Panc1 (cell line): ENCODE results near the gene IGFBP7. TPM values are rescaled to one million over a fixed set of nuclear protein-coding genes. Genes with fewer than 3 reads are reported as not detected.

Source experiments
- ATAC-seq: fragments of 200-7000 bp; cut with Tn5 transposase; 2 replicates; pipeline ENCODE4 v1.9.1; 2020; ENCODE audit warnings: mild to moderate bottlenecking, moderate library complexity
- BruUV-seq: library from RNA; stranded (reverse); fragments of 400-500 nt; replicated peaks from 2 replicates; lab custom pipeline; 2021; lab: Mats Ljungman, UMichigan
- CTCF ChIA-PET: fragments of 300-600 bp; sonication (Branson Sonifier 250); formaldehyde crosslinking; loops from one replicate; lab custom pipeline; 2022; ENCODE audit warnings: antibody characterized with exemption; lab: Charles Lee
- POLR2A ChIA-PET: fragments of 300-600 bp; sonication (Branson Sonifier 250); formaldehyde crosslinking; loops from one replicate; lab custom pipeline; 2022; ENCODE audit warnings: antibody characterized with exemption; lab: Charles Lee
- DNase-seq: peaks from one replicate; pipeline ENCODE4 v3.0.0-alpha.2; 2010; ENCODE audit warnings: low read depth, low spot score
- H3K27ac ChIP-seq: 2 replicates; pipeline ENCODE4 v1.5.1; 2011; ENCODE audit warnings: mild to moderate bottlenecking, low read length, inconsistent platforms
- H3K27me3 ChIP-seq: fragments of 200-500 bp; sonication (Bioruptor generic); 2 replicates; pipeline ENCODE4 v1.6.0; 2014; ENCODE audit warnings: low read length, inconsistent platforms; ENCODE audit not compliant: control insufficient read depth, insufficient read depth
- H3K36me3 ChIP-seq: fragments of 200-500 bp; sonication (Bioruptor generic); 2 replicates; pipeline ENCODE4 v1.5.1; 2014; ENCODE audit warnings: inconsistent platforms, mild to moderate bottlenecking, low read length, moderate library complexity; ENCODE audit not compliant: control insufficient read depth, insufficient read depth
- H3K4me1 ChIP-seq: 2 replicates; pipeline ENCODE4 v1.5.1; 2011; ENCODE audit warnings: inconsistent platforms, mild to moderate bottlenecking, low read length, moderate library complexity; ENCODE audit not compliant: control insufficient read depth, insufficient read depth
- H3K4me3 ChIP-seq, 2 experiments: 2 replicates each; pipeline ENCODE4 v1.5.1; 2011 to 2012; ENCODE audit warnings: low read depth in 2 of 2, low read length in 2 of 2, mild to moderate bottlenecking in 2 of 2, inconsistent platforms in 1 of 2, moderate library complexity in 1 of 2
- H3K9me3 ChIP-seq: fragments of 200-500 bp; sonication (Bioruptor generic); 2 replicates; pipeline ENCODE4 v1.5.1; 2014; ENCODE audit warnings: low read depth, mild to moderate bottlenecking, inconsistent platforms, low read length, moderate library complexity; ENCODE audit not compliant: control insufficient read depth, insufficient read depth
- CTCF ChIP-seq: fragments of 450-650 bp; IDR thresholded peaks from 2 replicates; pipeline ENCODE4 v1.5.1; 2017; ENCODE audit warnings: mild to moderate bottlenecking
- POLR2AphosphoS5 ChIP-seq: IDR thresholded peaks from 2 replicates; pipeline ENCODE4 v1.6.1; 2012; ENCODE audit warnings: mild to moderate bottlenecking, low read depth, low read length, moderate library complexity
- SIN3A ChIP-seq: IDR thresholded peaks from 2 replicates; pipeline ENCODE4 v1.6.1; 2012; ENCODE audit warnings: low read depth, mild to moderate bottlenecking, low read length, moderate library complexity, borderline replicate concordance; ENCODE audit not compliant: insufficient read depth
- TCF7L2 ChIP-seq: IDR thresholded peaks from 2 replicates; pipeline ENCODE4 v1.6.1; 2011; ENCODE audit warnings: mild to moderate bottlenecking, low read depth, low read length, inconsistent platforms
- in situ Hi-C: cut with HindIII; loops from 2 replicates; pipeline ENCODE4 v1.10.0; 2016; ENCODE audit warnings: low sequenced_read_pairs, low pct_unique_long_range_greater_than_20kb
- intact Hi-C: fragments of 100-400 bp; cut with micrococcal nuclease; formaldehyde crosslinking; loops from one replicate; pipeline ENCODE4 v1.10.0; 2022; ENCODE audit not compliant: unreplicated experiment
- total RNA-seq: library from RNA; stranded (reverse); gene quantifications from one replicate; pipeline ENCODE4 v1.2.1, GENCODE V29; 2021; ENCODE audit not compliant: unreplicated experiment
- TF ChIP-seq, protein P1 (sequence below), 2 experiments: IDR thresholded peaks; 2 replicates each; pipeline ENCODE4 v1.6.1; 2011 to 2012; ENCODE audit warnings: low read depth in 2 of 2, control low read depth in 1 of 2, low read length in 1 of 2, mild to moderate bottlenecking in 1 of 2, moderate library complexity in 1 of 2; ENCODE audit not compliant: insufficient read depth in 1 of 2

IGFBP7 gene
- total RNA-seq, 1 experiment from 2014 or later, result 9.5 TPM

DNA sequence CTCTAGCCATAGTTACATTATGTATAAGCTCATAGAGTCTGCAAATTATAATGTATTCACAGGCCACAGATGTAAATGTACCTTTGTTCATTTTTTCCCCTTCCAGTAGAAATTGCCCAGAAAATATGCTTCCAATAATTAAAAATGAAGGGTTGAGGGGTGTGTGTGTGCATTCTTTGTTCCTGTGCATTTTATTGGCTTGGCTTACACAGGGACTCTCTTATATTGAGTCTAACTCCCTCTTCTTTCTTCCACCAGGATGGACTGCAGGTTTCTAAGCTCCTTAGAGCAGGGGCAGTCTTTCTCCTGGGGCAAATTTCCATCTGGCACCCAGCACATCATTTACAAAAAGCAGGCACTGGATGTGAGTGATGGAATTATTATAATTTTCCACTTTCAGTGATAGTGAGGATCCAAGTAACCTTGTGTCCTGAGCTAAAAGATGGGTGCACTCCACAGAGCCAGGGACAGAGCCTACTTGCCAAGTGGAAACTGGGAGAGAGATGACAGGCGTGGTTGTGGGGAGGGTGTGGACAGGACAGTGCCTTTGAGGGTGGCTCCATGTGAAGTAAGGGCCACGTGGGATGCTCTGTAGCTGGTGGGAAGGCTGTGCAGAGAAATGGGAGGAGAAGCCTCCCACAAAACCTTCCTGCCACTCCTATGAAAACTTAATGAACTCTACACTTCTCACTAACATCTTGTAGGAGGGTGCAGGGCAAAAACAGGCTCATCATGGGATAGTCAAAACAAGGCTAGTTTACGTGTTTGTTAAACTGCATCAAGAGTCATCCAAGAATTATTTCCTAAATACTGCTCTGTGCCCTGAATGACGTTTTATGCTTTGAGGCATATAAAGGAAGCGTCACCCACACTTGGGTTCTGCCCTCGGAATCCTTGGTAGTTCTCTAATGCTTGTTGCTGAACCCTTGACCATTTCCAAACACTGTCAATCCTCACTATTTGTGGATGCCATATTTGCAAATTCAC, 16.0 kb downstream of the IGFBP7 start:
- Histone ChIP-seq H3K36me3 (no peaks in the 10 kb centered on the region), H3K27me3 (no peaks in the 10 kb centered on the region), H3K4me3 (no peak overlapping the region), H3K27ac (no peak overlapping the region), H3K4me1 (no peaks in the 10 kb centered on the region), H3K9me3 (no peaks in the 10 kb centered on the region)
- intact Hi-C loops, result no loop called here
- no TSS peak for BruUV-seq
- TF ChIP-seq, protein P1, sequence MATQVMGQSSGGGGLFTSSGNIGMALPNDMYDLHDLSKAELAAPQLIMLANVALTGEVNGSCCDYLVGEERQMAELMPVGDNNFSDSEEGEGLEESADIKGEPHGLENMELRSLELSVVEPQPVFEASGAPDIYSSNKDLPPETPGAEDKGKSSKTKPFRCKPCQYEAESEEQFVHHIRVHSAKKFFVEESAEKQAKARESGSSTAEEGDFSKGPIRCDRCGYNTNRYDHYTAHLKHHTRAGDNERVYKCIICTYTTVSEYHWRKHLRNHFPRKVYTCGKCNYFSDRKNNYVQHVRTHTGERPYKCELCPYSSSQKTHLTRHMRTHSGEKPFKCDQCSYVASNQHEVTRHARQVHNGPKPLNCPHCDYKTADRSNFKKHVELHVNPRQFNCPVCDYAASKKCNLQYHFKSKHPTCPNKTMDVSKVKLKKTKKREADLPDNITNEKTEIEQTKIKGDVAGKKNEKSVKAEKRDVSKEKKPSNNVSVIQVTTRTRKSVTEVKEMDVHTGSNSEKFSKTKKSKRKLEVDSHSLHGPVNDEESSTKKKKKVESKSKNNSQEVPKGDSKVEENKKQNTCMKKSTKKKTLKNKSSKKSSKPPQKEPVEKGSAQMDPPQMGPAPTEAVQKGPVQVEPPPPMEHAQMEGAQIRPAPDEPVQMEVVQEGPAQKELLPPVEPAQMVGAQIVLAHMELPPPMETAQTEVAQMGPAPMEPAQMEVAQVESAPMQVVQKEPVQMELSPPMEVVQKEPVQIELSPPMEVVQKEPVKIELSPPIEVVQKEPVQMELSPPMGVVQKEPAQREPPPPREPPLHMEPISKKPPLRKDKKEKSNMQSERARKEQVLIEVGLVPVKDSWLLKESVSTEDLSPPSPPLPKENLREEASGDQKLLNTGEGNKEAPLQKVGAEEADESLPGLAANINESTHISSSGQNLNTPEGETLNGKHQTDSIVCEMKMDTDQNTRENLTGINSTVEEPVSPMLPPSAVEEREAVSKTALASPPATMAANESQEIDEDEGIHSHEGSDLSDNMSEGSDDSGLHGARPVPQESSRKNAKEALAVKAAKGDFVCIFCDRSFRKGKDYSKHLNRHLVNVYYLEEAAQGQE (IDR thresholded peaks at IDR 0.05; ENCODE audit: insufficient read depth in 1 of 2, low read depth in 2 of 2, low read length in 1 of 2), result no peak
- no peak for TF ChIP-seq SIN3A
- TF ChIP-seq CTCF, result no peak
- no peak for TF ChIP-seq TCF7L2
- no peak for TF ChIP-seq POLR2AphosphoS5
- in situ Hi-C loops, result no loop called here
- ATAC-seq (no peak), DNase-seq (no peak)
- ChIA-PET CTCF (no interaction called here), POLR2A (no interaction called here)

GRCh38 chr4:57091657-57092162, 18.5 kb downstream of the IGFBP7 start:
- BruUV-seq, result no TSS peak
- DNase-seq (no peak), ATAC-seq (no peak)
- TF ChIP-seq CTCF (no peak), SIN3A (no peak), POLR2AphosphoS5 (no peak), TCF7L2 (no peak)
- TF ChIP-seq, protein P1 (IDR thresholded peaks at IDR 0.05; ENCODE audit: insufficient read depth in 1 of 2, low read depth in 2 of 2, low read length in 1 of 2), result no peak
- no peaks in the 10 kb centered on the region for H3K27me3 ChIP-seq
- no peaks in the 10 kb centered on the region for H3K9me3 ChIP-seq
- H3K4me1 ChIP-seq, result no peaks in the 10 kb centered on the region
- no peak overlapping the region for H3K27ac ChIP-seq
- no peaks in the 10 kb centered on the region for H3K36me3 ChIP-seq
- POLR2A ChIA-PET, result no interaction called here
- in situ Hi-C loops, result no loop called here
- intact Hi-C loops, result no loop called here
- H3K4me3 ChIP-seq, result no peak overlapping the region
- CTCF ChIA-PET, result no interaction called here
